HG02973 (cell line): ENCODE results near the gene TMPRSS7.
"Not testable (repeated sequence)": the region's sequence is repeated elsewhere in the genome, so short reads cannot be mapped to it uniquely, and the experiment has no call there.

ENCODE experiments used
- ATAC-seq: cut with Tn5 transposase; IDR thresholded peaks from one replicate; pipeline ENCODE4 v1.9.1; 2021; ENCODE audit warnings: moderate library complexity; ENCODE audit not compliant: unreplicated experiment

Gene TMPRSS7

GRCh38 chr3:112053229-112053628 lies 18.7 kb downstream of the TMPRSS7 start:
- ATAC-seq, result no peak

GRCh38 chr3:112056451-112056929 lies 22.0 kb downstream of the TMPRSS7 start:
- no peak for ATAC-seq

- ATAC-seq, result no peak
Measured at GRCh38 chr3:112059497-112059896, 25.0 kb downstream of the TMPRSS7 start.

GRCh38 chr3:112061152-112061551 lies 26.6 kb downstream of the TMPRSS7 start:
- ATAC-seq, result no peak

- not testable (repeated sequence) for ATAC-seq
Measured at GRCh38 chr3:112072387-112073060, 38.0 kb downstream of the TMPRSS7 start.

GRCh38 chr3:112074006-112074405 lies 39.5 kb downstream of the TMPRSS7 start:
- no peak for ATAC-seq

- ATAC-seq, result peak; percentile 71
Measured at GRCh38 chr3:112074616-112075497, 40.3 kb downstream of the TMPRSS7 start.

GRCh38 chr3:112078125-112079083 lies 43.9 kb downstream of the TMPRSS7 start:
- ATAC-seq, result no peak

- ATAC-seq, result no peak
Measured at GRCh38 chr3:112083239-112083638, 48.7 kb downstream of the TMPRSS7 start.

GRCh38 chr3:112084980-112085705 lies 50.6 kb downstream of the TMPRSS7 start:
- ATAC-seq, result no peak

- ATAC-seq, result no peak
Measured at GRCh38 chr3:112085735-112086075, 51.2 kb downstream of the TMPRSS7 start.

- ATAC-seq, result peak; percentile 78
Measured at GRCh38 chr3:112086076-112086854, 51.7 kb downstream of the TMPRSS7 start, which contains the start of gene C3orf52. Gene C3orf52 (plus strand): TSS chr3:112086389. CDS start chr3:112086408, 19 bp downstream.

- no peak for ATAC-seq
Measured at GRCh38 chr3:112086875-112087524, 52.5 kb downstream of the TMPRSS7 start.

- ATAC-seq, result no peak
Measured at GRCh38 chr3:112087746-112088145, 53.2 kb downstream of the TMPRSS7 start.

GRCh38 chr3:112088944-112089343 lies 54.4 kb downstream of the TMPRSS7 start:
- ATAC-seq, result no peak

GRCh38 chr3:112089956-112090886 lies 55.7 kb downstream of the TMPRSS7 start:
- ATAC-seq, result no peak

- ATAC-seq, result no peak
Measured at GRCh38 chr3:112090887-112091586, 56.5 kb downstream of the TMPRSS7 start.
